ENCODE measurements around the gene ATXN3L. TPM values are rescaled to one million over a fixed set of nuclear protein-coding genes. Genes with fewer than 3 reads are reported as not detected.

The ATXN3L gene
- total RNA-seq, 1 experiment from 2014 or later: not detected

DNA sequence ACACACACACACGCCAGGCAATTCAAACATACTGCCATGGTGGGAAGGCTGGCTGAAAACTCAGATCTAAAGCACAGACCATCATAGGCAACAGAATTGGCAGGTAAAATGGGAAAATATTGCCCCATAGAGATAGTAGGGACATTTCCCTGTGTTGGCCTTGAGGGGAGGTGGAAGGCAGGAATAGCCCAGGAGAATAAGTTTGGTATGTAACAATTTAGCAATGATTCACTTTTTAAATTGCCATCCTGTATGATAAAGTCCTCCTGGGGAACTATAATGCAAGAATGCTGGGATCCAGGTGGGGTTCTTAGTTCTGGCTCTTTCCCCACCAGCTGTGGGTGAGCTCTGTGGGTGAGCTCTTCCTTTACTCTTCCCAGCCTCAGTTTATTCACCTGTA, 51.0 kb downstream of the ATXN3L start:
- H3K27ac ChIP-seq (ENCODE audit: low read depth, low read length): no peak overlapping the region
- RAD21 ChIA-PET (ENCODE audit: low non-redundant PET in 1 of 2, low total read pairs in 2 of 2, uncharacterized antibody in 2 of 2, unreplicated experiment in 2 of 2): no interaction called here
- H3K4me2 ChIP-seq (ENCODE audit: low read length): no peak overlapping the region
- H2AFZ ChIP-seq (ENCODE audit: low read depth, low read length, poor library complexity, severe bottlenecking): no peak overlapping the region
- no peaks in the 10 kb centered on the region for H3K9me3 ChIP-seq (ENCODE audit: control insufficient read depth in 1 of 2, insufficient read depth in 1 of 2, low read depth in 1 of 2, low read length in 2 of 2)
- CTCF ChIA-PET: no interaction called here
- intact Hi-C loops (cut with micrococcal nuclease): no loop called here
- no peak for ATAC-seq
- DNase-seq (ENCODE audit: low read depth, low spot score): no peak
- POLR2A ChIA-PET: no interaction called here
- no peak overlapping the region for H3K4me3 ChIP-seq (replicated peaks in 1 of 2; ENCODE audit: low read depth in 1 of 2, low read length in 2 of 2)
- BruUV-seq (replicated peaks): no TSS peak
- H4K20me1 ChIP-seq (ENCODE audit: insufficient read depth): no peaks in the 10 kb centered on the region
- no peak overlapping the region for H3K9ac ChIP-seq (ENCODE audit: low read length)
- no peaks in the 10 kb centered on the region for H3K4me1 ChIP-seq (ENCODE audit: control insufficient read depth in 1 of 2, insufficient read depth in 2 of 2, low read length in 2 of 2)
- no peaks in the 10 kb centered on the region for H3K9me2 ChIP-seq (ENCODE audit: insufficient read depth)
- no peaks in the 10 kb centered on the region for H3K27me3 ChIP-seq (ENCODE audit: insufficient read depth, low read length)
- TF ChIP-seq EZH2 (IDR thresholded peaks at IDR 0.05) (no peak), POLR2AphosphoS5 (IDR thresholded peaks at IDR 0.05; ENCODE audit: low read depth, low read length) (no peak), EGR1 (IDR thresholded peaks at IDR 0.05; ENCODE audit: low read depth) (no peak), ZNF274 (IDR thresholded peaks at IDR 0.05; ENCODE audit: low read depth, low read length) (no peak), EZH2phosphoT487 (IDR thresholded peaks at IDR 0.05; ENCODE audit: borderline replicate concordance) (no peak), SP1 (IDR thresholded peaks at IDR 0.05; ENCODE audit: low read depth) (no peak), POLR2A (IDR thresholded peaks at IDR 0.05; ENCODE audit: borderline replicate concordance, extremely low read depth, insufficient read depth, insufficient read length) (no peak), RAD21 (IDR thresholded peaks at IDR 0.05; ENCODE audit: low read depth) (no peak), FOSL1 (IDR thresholded peaks at IDR 0.05; ENCODE audit: low read depth) (no peak), SIN3A (IDR thresholded peaks at IDR 0.05; ENCODE audit: low read depth) (no peak), YY1 (IDR thresholded peaks at IDR 0.05; ENCODE audit: extremely low read depth, insufficient replicate concordance, low read depth, low read length) (no peak), JUND (IDR thresholded peaks at IDR 0.05) (no peak), ELF1 (IDR thresholded peaks at IDR 0.05; ENCODE audit: borderline replicate concordance, low read depth) (no peak), CBX3 (IDR thresholded peaks at IDR 0.05; ENCODE audit: low read depth) (no peak), ZFX (IDR thresholded peaks at IDR 0.05) (no peak)
- TF ChIP-seq, protein P1, sequence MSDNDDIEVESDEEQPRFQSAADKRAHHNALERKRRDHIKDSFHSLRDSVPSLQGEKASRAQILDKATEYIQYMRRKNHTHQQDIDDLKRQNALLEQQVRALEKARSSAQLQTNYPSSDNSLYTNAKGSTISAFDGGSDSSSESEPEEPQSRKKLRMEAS (IDR thresholded peaks at IDR 0.05): no peak
- TF ChIP-seq, protein P2, sequence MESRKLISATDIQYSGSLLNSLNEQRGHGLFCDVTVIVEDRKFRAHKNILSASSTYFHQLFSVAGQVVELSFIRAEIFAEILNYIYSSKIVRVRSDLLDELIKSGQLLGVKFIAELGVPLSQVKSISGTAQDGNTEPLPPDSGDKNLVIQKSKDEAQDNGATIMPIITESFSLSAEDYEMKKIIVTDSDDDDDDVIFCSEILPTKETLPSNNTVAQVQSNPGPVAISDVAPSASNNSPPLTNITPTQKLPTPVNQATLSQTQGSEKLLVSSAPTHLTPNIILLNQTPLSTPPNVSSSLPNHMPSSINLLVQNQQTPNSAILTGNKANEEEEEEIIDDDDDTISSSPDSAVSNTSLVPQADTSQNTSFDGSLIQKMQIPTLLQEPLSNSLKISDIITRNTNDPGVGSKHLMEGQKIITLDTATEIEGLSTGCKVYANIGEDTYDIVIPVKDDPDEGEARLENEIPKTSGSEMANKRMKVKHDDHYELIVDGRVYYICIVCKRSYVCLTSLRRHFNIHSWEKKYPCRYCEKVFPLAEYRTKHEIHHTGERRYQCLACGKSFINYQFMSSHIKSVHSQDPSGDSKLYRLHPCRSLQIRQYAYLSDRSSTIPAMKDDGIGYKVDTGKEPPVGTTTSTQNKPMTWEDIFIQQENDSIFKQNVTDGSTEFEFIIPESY (IDR thresholded peaks at IDR 0.05; ENCODE audit: extremely low read depth, insufficient replicate concordance, low read length): no peak
- TF ChIP-seq, protein P3, sequence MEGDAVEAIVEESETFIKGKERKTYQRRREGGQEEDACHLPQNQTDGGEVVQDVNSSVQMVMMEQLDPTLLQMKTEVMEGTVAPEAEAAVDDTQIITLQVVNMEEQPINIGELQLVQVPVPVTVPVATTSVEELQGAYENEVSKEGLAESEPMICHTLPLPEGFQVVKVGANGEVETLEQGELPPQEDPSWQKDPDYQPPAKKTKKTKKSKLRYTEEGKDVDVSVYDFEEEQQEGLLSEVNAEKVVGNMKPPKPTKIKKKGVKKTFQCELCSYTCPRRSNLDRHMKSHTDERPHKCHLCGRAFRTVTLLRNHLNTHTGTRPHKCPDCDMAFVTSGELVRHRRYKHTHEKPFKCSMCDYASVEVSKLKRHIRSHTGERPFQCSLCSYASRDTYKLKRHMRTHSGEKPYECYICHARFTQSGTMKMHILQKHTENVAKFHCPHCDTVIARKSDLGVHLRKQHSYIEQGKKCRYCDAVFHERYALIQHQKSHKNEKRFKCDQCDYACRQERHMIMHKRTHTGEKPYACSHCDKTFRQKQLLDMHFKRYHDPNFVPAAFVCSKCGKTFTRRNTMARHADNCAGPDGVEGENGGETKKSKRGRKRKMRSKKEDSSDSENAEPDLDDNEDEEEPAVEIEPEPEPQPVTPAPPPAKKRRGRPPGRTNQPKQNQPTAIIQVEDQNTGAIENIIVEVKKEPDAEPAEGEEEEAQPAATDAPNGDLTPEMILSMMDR (IDR thresholded peaks at IDR 0.05 in 2 of 3, conservative IDR thresholded peaks at IDR 0.05 in 1 of 3; ENCODE audit: borderline replicate concordance in 1 of 3, insufficient read depth in 1 of 3, low read depth in 2 of 3, low read length in 2 of 3): no peak
- TF ChIP-seq, protein P4, sequence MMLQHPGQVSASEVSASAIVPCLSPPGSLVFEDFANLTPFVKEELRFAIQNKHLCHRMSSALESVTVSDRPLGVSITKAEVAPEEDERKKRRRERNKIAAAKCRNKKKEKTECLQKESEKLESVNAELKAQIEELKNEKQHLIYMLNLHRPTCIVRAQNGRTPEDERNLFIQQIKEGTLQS (IDR thresholded peaks at IDR 0.05): no peak
- TF ChIP-seq, protein P5, sequence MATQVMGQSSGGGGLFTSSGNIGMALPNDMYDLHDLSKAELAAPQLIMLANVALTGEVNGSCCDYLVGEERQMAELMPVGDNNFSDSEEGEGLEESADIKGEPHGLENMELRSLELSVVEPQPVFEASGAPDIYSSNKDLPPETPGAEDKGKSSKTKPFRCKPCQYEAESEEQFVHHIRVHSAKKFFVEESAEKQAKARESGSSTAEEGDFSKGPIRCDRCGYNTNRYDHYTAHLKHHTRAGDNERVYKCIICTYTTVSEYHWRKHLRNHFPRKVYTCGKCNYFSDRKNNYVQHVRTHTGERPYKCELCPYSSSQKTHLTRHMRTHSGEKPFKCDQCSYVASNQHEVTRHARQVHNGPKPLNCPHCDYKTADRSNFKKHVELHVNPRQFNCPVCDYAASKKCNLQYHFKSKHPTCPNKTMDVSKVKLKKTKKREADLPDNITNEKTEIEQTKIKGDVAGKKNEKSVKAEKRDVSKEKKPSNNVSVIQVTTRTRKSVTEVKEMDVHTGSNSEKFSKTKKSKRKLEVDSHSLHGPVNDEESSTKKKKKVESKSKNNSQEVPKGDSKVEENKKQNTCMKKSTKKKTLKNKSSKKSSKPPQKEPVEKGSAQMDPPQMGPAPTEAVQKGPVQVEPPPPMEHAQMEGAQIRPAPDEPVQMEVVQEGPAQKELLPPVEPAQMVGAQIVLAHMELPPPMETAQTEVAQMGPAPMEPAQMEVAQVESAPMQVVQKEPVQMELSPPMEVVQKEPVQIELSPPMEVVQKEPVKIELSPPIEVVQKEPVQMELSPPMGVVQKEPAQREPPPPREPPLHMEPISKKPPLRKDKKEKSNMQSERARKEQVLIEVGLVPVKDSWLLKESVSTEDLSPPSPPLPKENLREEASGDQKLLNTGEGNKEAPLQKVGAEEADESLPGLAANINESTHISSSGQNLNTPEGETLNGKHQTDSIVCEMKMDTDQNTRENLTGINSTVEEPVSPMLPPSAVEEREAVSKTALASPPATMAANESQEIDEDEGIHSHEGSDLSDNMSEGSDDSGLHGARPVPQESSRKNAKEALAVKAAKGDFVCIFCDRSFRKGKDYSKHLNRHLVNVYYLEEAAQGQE (IDR thresholded peaks at IDR 0.05; ENCODE audit: low read depth): no peak
- H3K36me3 ChIP-seq (ENCODE audit: control insufficient read depth in 1 of 2, insufficient read depth in 2 of 2, low read length in 2 of 2): no peaks in the 10 kb centered on the region
- no peaks in the 10 kb centered on the region for H3K79me2 ChIP-seq (ENCODE audit: insufficient read depth, low read length)
